ENCODE measurements around the gene CDH3. TPM values are rescaled to one million over a fixed set of nuclear protein-coding genes. Genes with fewer than 3 reads are reported as not detected.

CDH3 gene
- total and polyA plus RNA-seq, 8 donors, result 0.30 to 5.2 (median 1.2) TPM

DNA sequence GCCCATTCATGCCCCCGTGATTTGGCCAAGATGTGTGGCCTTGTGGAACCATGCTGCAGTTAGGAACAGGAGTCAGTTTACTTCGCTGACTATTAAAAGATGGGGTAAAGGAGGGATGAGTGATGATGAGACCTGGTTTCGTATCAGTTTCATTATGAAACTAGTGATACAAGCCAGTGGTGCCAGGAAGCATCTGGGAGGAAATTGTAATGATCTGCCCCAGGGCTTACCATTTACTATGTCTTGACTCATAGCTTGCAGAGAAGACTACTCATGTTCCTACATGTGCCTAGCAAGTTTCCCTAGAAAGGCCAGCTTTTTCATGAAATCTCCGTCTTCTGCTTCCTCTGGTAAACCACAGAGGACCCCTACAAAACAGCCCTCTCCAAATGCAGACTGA, 23.2 kb downstream of the CDH3 start:
- TF ChIP-seq, protein P1, sequence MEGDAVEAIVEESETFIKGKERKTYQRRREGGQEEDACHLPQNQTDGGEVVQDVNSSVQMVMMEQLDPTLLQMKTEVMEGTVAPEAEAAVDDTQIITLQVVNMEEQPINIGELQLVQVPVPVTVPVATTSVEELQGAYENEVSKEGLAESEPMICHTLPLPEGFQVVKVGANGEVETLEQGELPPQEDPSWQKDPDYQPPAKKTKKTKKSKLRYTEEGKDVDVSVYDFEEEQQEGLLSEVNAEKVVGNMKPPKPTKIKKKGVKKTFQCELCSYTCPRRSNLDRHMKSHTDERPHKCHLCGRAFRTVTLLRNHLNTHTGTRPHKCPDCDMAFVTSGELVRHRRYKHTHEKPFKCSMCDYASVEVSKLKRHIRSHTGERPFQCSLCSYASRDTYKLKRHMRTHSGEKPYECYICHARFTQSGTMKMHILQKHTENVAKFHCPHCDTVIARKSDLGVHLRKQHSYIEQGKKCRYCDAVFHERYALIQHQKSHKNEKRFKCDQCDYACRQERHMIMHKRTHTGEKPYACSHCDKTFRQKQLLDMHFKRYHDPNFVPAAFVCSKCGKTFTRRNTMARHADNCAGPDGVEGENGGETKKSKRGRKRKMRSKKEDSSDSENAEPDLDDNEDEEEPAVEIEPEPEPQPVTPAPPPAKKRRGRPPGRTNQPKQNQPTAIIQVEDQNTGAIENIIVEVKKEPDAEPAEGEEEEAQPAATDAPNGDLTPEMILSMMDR (IDR thresholded peaks at IDR 0.05), result no peak
- DNase-seq (no peak), ATAC-seq (no peak), FAIRE-seq (no peak)
- Histone ChIP-seq H3K9me3 (no peaks in the 10 kb centered on the region), H3K27me3 (no peaks in the 10 kb centered on the region), H3K4me1 (no peaks in the 10 kb centered on the region), H3K4me3 (no peak overlapping the region), H3K36me3 (no peaks in the 10 kb centered on the region), H3K27ac (no peak overlapping the region)
- intact Hi-C loops (cut with DNase I), result no loop called here
- WGBS, 2 donors, result 81 to 92% methylated on average over 4 of the region's 4 CpGs

DNA sequence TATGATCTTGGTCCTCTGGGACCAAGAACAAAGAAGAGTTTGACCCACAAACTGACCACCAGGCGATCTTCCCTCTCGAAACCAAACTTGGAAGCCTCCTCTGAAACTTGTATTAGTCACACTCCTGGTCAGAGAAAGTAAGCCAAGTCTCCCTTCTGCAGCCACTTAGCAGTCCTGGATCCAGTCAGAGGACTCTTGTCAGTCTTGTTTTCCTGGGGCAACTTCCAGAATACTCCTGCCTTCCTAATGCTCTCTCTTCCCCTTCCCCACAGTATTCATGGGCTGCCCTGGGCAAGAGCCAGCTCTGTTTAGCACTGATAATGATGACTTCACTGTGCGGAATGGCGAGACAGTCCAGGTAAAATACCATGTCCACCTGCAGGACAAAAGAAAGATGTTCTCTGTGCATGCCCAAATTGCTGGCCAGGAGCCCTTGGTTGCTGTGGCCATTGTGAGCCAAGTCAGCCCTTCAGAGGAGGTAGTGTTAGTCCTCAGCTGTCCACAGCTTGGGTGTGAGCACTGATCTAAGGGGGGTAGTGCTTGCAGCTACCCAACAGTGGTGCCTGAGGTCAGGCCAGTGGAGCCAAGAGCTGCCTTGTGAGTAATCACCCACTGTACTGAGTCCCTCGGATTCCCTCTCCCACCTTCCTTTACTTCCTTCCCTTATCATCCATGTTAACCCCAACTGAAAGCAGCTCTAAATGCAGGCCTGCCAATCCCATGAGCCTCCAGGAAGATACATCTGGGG, 31.2 kb downstream of the CDH3 start:
- H3K4me3 ChIP-seq, result no peak overlapping the region
- no peak overlapping the region for H3K27ac ChIP-seq
- no peaks in the 10 kb centered on the region for H3K27me3 ChIP-seq
- no peaks in the 10 kb centered on the region for H3K36me3 ChIP-seq
- ATAC-seq (no peak), DNase-seq (no peak), FAIRE-seq (no peak)
- WGBS, 2 donors, result 72 to 82% methylated on average over 5 of the region's 5 CpGs
- H3K4me1 ChIP-seq, result no peaks in the 10 kb centered on the region
- TF ChIP-seq, protein P1 (IDR thresholded peaks at IDR 0.05), result no peak
- H3K9me3 ChIP-seq, result no peaks in the 10 kb centered on the region
- intact Hi-C loops (cut with DNase I), result no loop called here

DNA sequence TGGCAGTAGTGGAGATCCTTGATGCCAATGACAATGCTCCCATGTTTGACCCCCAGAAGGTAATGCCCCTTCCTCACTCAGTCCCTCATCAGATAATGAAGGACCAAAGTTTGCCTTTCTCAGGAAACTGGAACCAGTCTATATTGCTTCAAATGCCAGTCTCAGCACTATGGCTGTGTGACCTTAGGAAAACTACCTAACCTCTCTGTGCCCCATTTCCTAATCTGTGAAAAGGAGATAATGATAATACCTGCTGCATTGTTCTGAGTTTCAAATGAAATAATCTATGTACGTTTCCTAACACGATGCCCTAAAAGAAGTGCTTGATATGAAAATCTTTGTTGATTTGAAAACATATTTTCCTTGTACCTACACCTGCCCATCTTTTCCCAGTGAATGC, 35.9 kb downstream of the CDH3 start:
- H3K27me3 ChIP-seq, result no peaks in the 10 kb centered on the region
- TF ChIP-seq, protein P1 (IDR thresholded peaks at IDR 0.05), result no peak
- H3K27ac ChIP-seq, result no peak overlapping the region
- no peak overlapping the region for H3K4me3 ChIP-seq
- no peaks in the 10 kb centered on the region for H3K36me3 ChIP-seq
- 69 to 82% methylated on average over 2 of the region's 2 CpGs for WGBS, 2 donors
- no peaks in the 10 kb centered on the region for H3K4me1 ChIP-seq
- DNase-seq (no peak), ATAC-seq (no peak), FAIRE-seq (no peak)
- no peaks in the 10 kb centered on the region for H3K9me3 ChIP-seq
- intact Hi-C loops (cut with DNase I), result no loop called here

DNA sequence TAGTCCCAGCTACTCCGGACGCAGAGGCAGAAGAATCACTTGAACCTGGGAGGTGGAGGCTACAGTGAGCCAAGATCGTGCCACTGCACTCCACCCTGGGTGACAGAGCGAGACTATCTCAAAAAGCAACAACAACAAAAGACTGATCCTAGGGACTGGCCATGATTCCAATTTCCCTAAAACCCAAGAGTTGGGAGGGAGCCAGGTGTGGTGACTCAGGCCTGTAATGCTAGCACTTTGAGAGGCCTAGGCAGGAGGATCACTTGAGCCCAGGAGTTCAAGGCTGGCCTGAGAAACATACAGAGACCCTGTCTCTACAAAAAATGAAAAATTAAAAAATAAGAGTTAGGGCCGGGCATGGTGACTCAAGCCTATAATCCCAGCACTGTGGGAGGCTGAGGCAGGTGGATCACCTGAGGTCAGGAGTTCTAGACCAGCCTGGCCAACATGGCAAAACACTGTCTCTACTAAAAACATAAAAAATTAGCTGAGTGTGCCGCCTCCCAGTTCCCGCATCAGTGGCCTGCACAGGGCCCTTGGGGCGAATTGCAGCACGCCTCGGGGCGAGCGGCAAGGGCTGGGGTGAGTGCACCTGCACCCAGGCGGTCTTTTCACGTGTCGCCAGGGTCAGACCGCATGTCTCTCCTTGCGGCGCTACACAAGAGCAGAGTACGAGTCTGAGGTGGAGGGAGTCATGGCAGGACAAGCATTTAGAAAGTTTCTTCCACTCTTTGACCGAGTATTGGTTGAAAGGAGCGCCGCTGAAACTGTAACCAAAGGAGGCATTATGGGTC, 40.8 kb downstream of the CDH3 start:
- no peak for DNase-seq
- WGBS, 2 donors, result 85 to 92% methylated on average over 22 of the region's 22 CpGs
- Histone ChIP-seq H3K27me3 (no peaks in the 10 kb centered on the region), H3K27ac (no peak overlapping the region), H3K4me1 (no peaks in the 10 kb centered on the region), H3K36me3 (no peaks in the 10 kb centered on the region), H3K4me3 (no peak overlapping the region), H3K9me3 (no peaks in the 10 kb centered on the region)
- ATAC-seq, result no peak
- TF ChIP-seq, protein P1 (IDR thresholded peaks at IDR 0.05), result no peak
- FAIRE-seq, result no peak
- intact Hi-C loops (cut with DNase I), result no loop called here

DNA sequence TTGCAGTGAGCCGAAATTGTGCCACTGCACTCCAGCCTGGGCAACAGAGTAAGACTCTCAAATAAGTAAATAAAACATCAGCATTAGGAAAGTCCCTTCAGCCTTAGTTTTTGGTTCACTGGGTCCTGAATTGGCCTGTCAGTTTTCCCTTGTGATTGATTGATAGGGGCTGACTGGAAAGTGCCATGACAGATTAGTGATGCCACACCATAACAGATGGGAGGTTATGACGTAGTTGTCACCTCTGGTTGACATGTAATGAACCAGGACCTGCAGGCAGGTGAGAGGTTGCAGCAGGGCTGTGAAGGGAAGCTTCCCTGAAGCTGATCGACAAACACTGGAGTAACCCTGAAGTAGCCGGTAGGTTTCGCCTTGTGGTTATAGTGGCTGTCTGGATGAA, 41.8 kb downstream of the CDH3 start:
- Histone ChIP-seq H3K9me3 (no peaks in the 10 kb centered on the region), H3K36me3 (no peaks in the 10 kb centered on the region), H3K4me3 (no peak overlapping the region), H3K27ac (no peak overlapping the region), H3K4me1 (no peaks in the 10 kb centered on the region), H3K27me3 (no peaks in the 10 kb centered on the region)
- DNase-seq (no peak), FAIRE-seq (no peak), ATAC-seq (no peak)
- intact Hi-C loops (cut with DNase I), result no loop called here
- 88 to 89% methylated on average over 5 of the region's 5 CpGs for WGBS, 2 donors
- TF ChIP-seq, protein P1 (IDR thresholded peaks at IDR 0.05), result no peak
